ENCODE results near the gene NAA35. TPM values are rescaled to one million over a fixed set of nuclear protein-coding genes. Genes with fewer than 3 reads are reported as not detected.

The NAA35 gene
- total and polyA plus RNA-seq, 9 of the 15 experiments (the other 6 are each of a cell fraction or from before 2014, with no cell fraction given): 17.7 to 43.9 (median 29.0) TPM

GRCh38 chr9:86027767-86028166 lies 86.8 kb downstream of the NAA35 start:
- no peak overlapping the region for H3K4me3 ChIP-seq
- H2AFZ ChIP-seq (ENCODE audit: low read depth, low read length): no peak overlapping the region
- TF ChIP-seq ZBTB1 (CRISPR knock-in tag; IDR thresholded peaks at IDR 0.05; ENCODE audit: borderline replicate concordance, low read depth) (no peak), CBX3 (IDR thresholded peaks at IDR 0.05; ENCODE audit: borderline replicate concordance in 1 of 2, low read length in 2 of 2) (no peak), HMG20A (CRISPR knock-in tag; conservative IDR thresholded peaks at IDR 0.05) (no peak), RB1 (IDR thresholded peaks at IDR 0.05; ENCODE audit: low read depth) (no peak), FOSL1 (tag; conservative IDR thresholded peaks at IDR 0.05) (no peak), ZSCAN32 (CRISPR knock-in tag; IDR thresholded peaks at IDR 0.05) (no peak), NKRF (IDR thresholded peaks at IDR 0.05; ENCODE audit: borderline replicate concordance) (no peak), NCOA2 (IDR thresholded peaks at IDR 0.05; ENCODE audit: partially characterized antibody in 2 of 2) (no peak)
- no peaks in the 10 kb centered on the region for H3K79me2 ChIP-seq (ENCODE audit: control insufficient read depth, insufficient read depth, low read length)
- DNase-seq (ENCODE audit: extremely low read depth in 1 of 4, low spot score in 3 of 4) (no peak), FAIRE-seq (no peak), ATAC-seq (no peak)
- peaks cover 34% of the 10 kb centered on the region; the same call in 2 of the 3 replicates for H3K36me3 ChIP-seq (ENCODE audit: control insufficient read depth, insufficient read depth, low read length)
- no peak overlapping the region for H3K4me2 ChIP-seq (ENCODE audit: insufficient read depth, low read length)
- no peak overlapping the region for H3K27ac ChIP-seq (ENCODE audit: extremely low read depth, low read depth, low read length)
- no peaks in the 10 kb centered on the region for H3K27me3 ChIP-seq (ENCODE audit: control insufficient read depth in 2 of 2, insufficient read depth in 2 of 2, low read length in 2 of 2)
- ChIA-PET CTCF (ENCODE audit: low intra/inter-chr PET ratio) (no interaction called here), POLR2A (no interaction called here)
- in situ Hi-C loops (cut with MboI): no loop called here
- H3K9me1 ChIP-seq (ENCODE audit: control insufficient read depth, insufficient read depth, low read length): no peaks in the 10 kb centered on the region
- BruUV-seq (replicated peaks): no TSS peak
- no peaks in the 10 kb centered on the region for H4K20me1 ChIP-seq (replicated peaks; ENCODE audit: control insufficient read depth, insufficient read depth, low read length)
- H3K4me1 ChIP-seq (replicated peaks in 1 of 2; ENCODE audit: control insufficient read depth in 2 of 2, insufficient read depth in 2 of 2, low read length in 2 of 2): no peaks in the 10 kb centered on the region; a peak in 1 of 5 replicates
- H3K9ac ChIP-seq (ENCODE audit: insufficient read depth in 1 of 2, low read depth in 2 of 2, low read length in 2 of 2): no peak overlapping the region
- H3K9me3 ChIP-seq (replicated peaks; ENCODE audit: control insufficient read depth, insufficient read depth, low read depth, low read length): no peaks in the 10 kb centered on the region
- WGBS (ENCODE audit: insufficient coverage, low coverage, missing lambda C conversion rate): 85% methylated on average over 4 of the region's 4 CpGs
- intact Hi-C loops (cut with micrococcal nuclease): no loop called here
